Astrocyte (in vitro differentiated cells and primary cell): ENCODE results near the gene VIPR2. TPM values are rescaled to one million over a fixed set of nuclear protein-coding genes. Genes with fewer than 3 reads are reported as not detected.
"Not testable (repeated sequence)": the region's sequence is repeated elsewhere in the genome, so short reads cannot be mapped to it uniquely, and the experiment has no call there.

Experiments used
- DNase-seq: peaks from one replicate; pipeline ENCODE4 v3.0.0-alpha.2; 2010; ENCODE audit warnings: low read depth
- FAIRE-seq: peaks from 2 replicates; lab custom pipeline; 2011; peaks lifted over from hg19 to GRCh38; lab: Jason Lieb, UNC
- H2AFZ ChIP-seq: 2 replicates; pipeline ENCODE4 v1.6.0; 2012; ENCODE audit warnings: low read depth, low read length, inconsistent platforms
- H3K27ac ChIP-seq: 2 replicates; pipeline ENCODE4 v1.5.1; 2011; ENCODE audit warnings: low read depth, low read length, inconsistent platforms
- H3K27me3 ChIP-seq: 2 replicates; pipeline ENCODE4 v1.6.0; 2011; ENCODE audit warnings: low read length, inconsistent platforms; ENCODE audit not compliant: insufficient read depth
- H3K36me3 ChIP-seq: 2 replicates; pipeline ENCODE4 v1.5.1; 2011; ENCODE audit warnings: low read length, inconsistent platforms; ENCODE audit not compliant: insufficient read depth
- H3K4me1 ChIP-seq: 2 replicates; pipeline ENCODE4 v1.5.1; 2011; ENCODE audit warnings: low read length, inconsistent platforms; ENCODE audit not compliant: insufficient read depth
- H3K4me2 ChIP-seq: 2 replicates; pipeline ENCODE4 v1.6.0; 2012; ENCODE audit warnings: low read length, inconsistent platforms
- H3K4me3 ChIP-seq: 2 replicates; pipeline ENCODE4 v1.5.1; 2011; ENCODE audit warnings: low read depth, mild to moderate bottlenecking, low read length, inconsistent platforms; ENCODE audit not compliant: insufficient read depth
- H3K79me2 ChIP-seq: 2 replicates; pipeline ENCODE4 v1.6.0; 2012; ENCODE audit warnings: mild to moderate bottlenecking, low read length, inconsistent platforms; ENCODE audit not compliant: insufficient read depth
- H3K9ac ChIP-seq: 2 replicates; pipeline ENCODE4 v1.6.0; 2012; ENCODE audit warnings: mild to moderate bottlenecking, low read length, inconsistent platforms
- H3K9me3 ChIP-seq: 2 replicates; pipeline ENCODE4 v1.5.1; 2012; ENCODE audit warnings: low read depth, mild to moderate bottlenecking, low read length, inconsistent platforms; ENCODE audit not compliant: insufficient read depth
- H4K20me1 ChIP-seq: 2 replicates; pipeline ENCODE4 v1.6.0; 2012; ENCODE audit warnings: low read length, inconsistent platforms; ENCODE audit not compliant: insufficient read depth
- H3K27ac Mint-ChIP-seq: one replicate; pipeline ENCODE4 v1.8.0; 2021; ENCODE audit warnings: mild to moderate bottlenecking, mixed read lengths; ENCODE audit not compliant: unreplicated experiment
- H3K27me3 Mint-ChIP-seq: one replicate; pipeline ENCODE4 v1.8.0; 2021; ENCODE audit warnings: low read depth, mixed read lengths; ENCODE audit not compliant: unreplicated experiment
- H3K36me3 Mint-ChIP-seq: one replicate; pipeline ENCODE4 v1.8.0; 2021; ENCODE audit warnings: low read depth, mixed read lengths; ENCODE audit not compliant: unreplicated experiment
- H3K4me1 Mint-ChIP-seq: one replicate; pipeline ENCODE4 v1.8.0; 2021; ENCODE audit warnings: low read depth, mixed read lengths; ENCODE audit not compliant: unreplicated experiment
- H3K4me3 Mint-ChIP-seq: one replicate; pipeline ENCODE4 v1.8.0; 2021; ENCODE audit warnings: mild to moderate bottlenecking, moderate library complexity, mixed read lengths; ENCODE audit not compliant: unreplicated experiment
- H3K9me3 Mint-ChIP-seq: one replicate; pipeline ENCODE4 v1.8.0; 2021; ENCODE audit warnings: mild to moderate bottlenecking, mixed read lengths; ENCODE audit not compliant: unreplicated experiment
- EZH2 ChIP-seq: IDR thresholded peaks from 2 replicates; pipeline ENCODE4 v1.6.1; 2012; ENCODE audit warnings: mild to moderate bottlenecking, low read length, inconsistent platforms; ENCODE audit not compliant: insufficient read depth
- total RNA-seq: library from RNA; stranded (reverse); gene quantifications from 2 replicates; pipeline ENCODE4 v1.2.1, GENCODE V29; 2021
- TF ChIP-seq, protein P1 (sequence below): IDR thresholded peaks from 2 replicates; pipeline ENCODE4 v1.5.1; 2011; ENCODE audit warnings: low read depth, mild to moderate bottlenecking, inconsistent platforms, low read length, moderate library complexity; ENCODE audit not compliant: insufficient read depth

The VIPR2 gene
- total RNA-seq, 1 donor from 2014 or later = 0.68 TPM

- FAIRE-seq (no peak), DNase-seq (no peak)
- Histone ChIP-seq H3K27me3 (peaks cover 6% of the 10 kb centered on the region), H3K4me2 (no peak overlapping the region), H3K4me1 (no peaks in the 10 kb centered on the region), H3K9me3 (peaks cover 20% of the 10 kb centered on the region), H4K20me1 (no peaks in the 10 kb centered on the region), H3K79me2 (no peaks in the 10 kb centered on the region), H3K9ac (no peak overlapping the region), H3K4me3 (no peak overlapping the region), H3K36me3 (no peaks in the 10 kb centered on the region), H2AFZ (no peak overlapping the region), H3K27ac (no peak overlapping the region)
- H3K27ac Mint-ChIP-seq = no peak overlapping the region
- peaks cover 20% of the 10 kb centered on the region for H3K27me3 Mint-ChIP-seq
- peaks cover 6% of the 10 kb centered on the region for H3K9me3 Mint-ChIP-seq
- H3K4me1 Mint-ChIP-seq = no peaks in the 10 kb centered on the region
- no peaks in the 10 kb centered on the region for H3K36me3 Mint-ChIP-seq
- TF ChIP-seq, protein P1, sequence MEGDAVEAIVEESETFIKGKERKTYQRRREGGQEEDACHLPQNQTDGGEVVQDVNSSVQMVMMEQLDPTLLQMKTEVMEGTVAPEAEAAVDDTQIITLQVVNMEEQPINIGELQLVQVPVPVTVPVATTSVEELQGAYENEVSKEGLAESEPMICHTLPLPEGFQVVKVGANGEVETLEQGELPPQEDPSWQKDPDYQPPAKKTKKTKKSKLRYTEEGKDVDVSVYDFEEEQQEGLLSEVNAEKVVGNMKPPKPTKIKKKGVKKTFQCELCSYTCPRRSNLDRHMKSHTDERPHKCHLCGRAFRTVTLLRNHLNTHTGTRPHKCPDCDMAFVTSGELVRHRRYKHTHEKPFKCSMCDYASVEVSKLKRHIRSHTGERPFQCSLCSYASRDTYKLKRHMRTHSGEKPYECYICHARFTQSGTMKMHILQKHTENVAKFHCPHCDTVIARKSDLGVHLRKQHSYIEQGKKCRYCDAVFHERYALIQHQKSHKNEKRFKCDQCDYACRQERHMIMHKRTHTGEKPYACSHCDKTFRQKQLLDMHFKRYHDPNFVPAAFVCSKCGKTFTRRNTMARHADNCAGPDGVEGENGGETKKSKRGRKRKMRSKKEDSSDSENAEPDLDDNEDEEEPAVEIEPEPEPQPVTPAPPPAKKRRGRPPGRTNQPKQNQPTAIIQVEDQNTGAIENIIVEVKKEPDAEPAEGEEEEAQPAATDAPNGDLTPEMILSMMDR = no peak
- TF ChIP-seq EZH2 = no peak
- no peak overlapping the region for H3K4me3 Mint-ChIP-seq
Observed at GRCh38 chr7:158988302-158988862, 156.3 kb downstream of the VIPR2 start.

DNA sequence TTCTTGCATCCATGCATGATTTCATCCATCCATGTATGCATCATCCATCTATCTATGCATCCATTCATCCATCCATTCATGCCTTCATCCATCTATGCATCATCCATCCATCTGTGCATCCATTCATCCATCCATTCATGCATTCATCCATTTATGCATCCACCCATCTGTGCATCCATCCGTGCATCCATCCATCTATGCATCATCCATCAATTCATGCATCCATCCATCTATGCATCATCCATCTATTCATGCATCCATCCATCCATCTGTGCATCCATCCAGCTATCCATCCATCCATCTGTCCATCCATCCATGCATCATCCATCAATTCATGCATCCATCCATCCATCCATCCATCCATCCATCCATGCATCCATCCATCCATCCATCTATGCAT lies 157.0 kb downstream of the VIPR2 start:
- no peaks in the 10 kb centered on the region for H3K36me3 Mint-ChIP-seq
- no peak overlapping the region for H3K4me3 Mint-ChIP-seq
- Histone ChIP-seq H3K4me2 (no peak overlapping the region), H4K20me1 (no peaks in the 10 kb centered on the region), H3K79me2 (no peaks in the 10 kb centered on the region), H3K4me1 (no peaks in the 10 kb centered on the region), H3K27me3 (no peaks in the 10 kb centered on the region), H3K27ac (no peak overlapping the region), H3K36me3 (no peaks in the 10 kb centered on the region), H3K4me3 (no peak overlapping the region), H3K9ac (no peak overlapping the region), H2AFZ (no peak overlapping the region), H3K9me3 (peaks cover 20% of the 10 kb centered on the region)
- peaks cover 14% of the 10 kb centered on the region for H3K27me3 Mint-ChIP-seq
- peaks cover 6% of the 10 kb centered on the region for H3K9me3 Mint-ChIP-seq
- no peak overlapping the region for H3K27ac Mint-ChIP-seq
- TF ChIP-seq EZH2 = no peak
- TF ChIP-seq, protein P1 = no peak
- H3K4me1 Mint-ChIP-seq = no peaks in the 10 kb centered on the region
- DNase-seq = no peak
- no peak for FAIRE-seq

DNA sequence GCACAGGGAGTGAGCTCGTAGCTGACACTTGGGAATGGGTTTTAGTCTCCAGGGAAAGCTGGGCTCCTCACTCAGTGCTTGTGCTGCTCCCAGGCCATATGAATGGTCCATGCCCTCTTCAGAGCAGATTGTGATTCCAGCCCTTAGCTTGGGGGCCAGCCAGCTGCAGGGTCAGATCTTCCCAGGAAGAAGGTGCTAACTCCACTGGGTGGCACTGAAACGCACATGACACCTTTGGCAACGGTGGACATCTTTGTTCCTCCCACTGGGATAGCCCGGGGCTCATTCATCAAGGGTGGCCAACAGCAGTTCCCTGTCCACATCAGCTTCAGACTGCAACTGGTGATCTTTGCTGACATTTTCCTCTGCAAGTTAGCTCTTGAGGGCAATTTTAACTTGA lies 159.1 kb downstream of the VIPR2 start:
- no peaks in the 10 kb centered on the region for H3K36me3 ChIP-seq
- TF ChIP-seq, protein P1 = no peak
- H2AFZ ChIP-seq = no peak overlapping the region
- no peak overlapping the region for H3K4me3 ChIP-seq
- no peak overlapping the region for H3K4me2 ChIP-seq
- Mint-ChIP-seq H3K4me1 (no peaks in the 10 kb centered on the region), H3K27me3 (peaks cover 5% of the 10 kb centered on the region), H3K9me3 (peaks cover 16% of the 10 kb centered on the region), H3K36me3 (no peaks in the 10 kb centered on the region), H3K27ac (no peak overlapping the region), H3K4me3 (no peak overlapping the region)
- DNase-seq (no peak), FAIRE-seq (no peak)
- H3K4me1 ChIP-seq = no peaks in the 10 kb centered on the region
- H3K27me3 ChIP-seq = no peaks in the 10 kb centered on the region
- H4K20me1 ChIP-seq = no peaks in the 10 kb centered on the region
- H3K79me2 ChIP-seq = no peaks in the 10 kb centered on the region
- H3K9ac ChIP-seq = no peak overlapping the region
- peaks cover 36% of the 10 kb centered on the region for H3K9me3 ChIP-seq
- no peak overlapping the region for H3K27ac ChIP-seq

DNA sequence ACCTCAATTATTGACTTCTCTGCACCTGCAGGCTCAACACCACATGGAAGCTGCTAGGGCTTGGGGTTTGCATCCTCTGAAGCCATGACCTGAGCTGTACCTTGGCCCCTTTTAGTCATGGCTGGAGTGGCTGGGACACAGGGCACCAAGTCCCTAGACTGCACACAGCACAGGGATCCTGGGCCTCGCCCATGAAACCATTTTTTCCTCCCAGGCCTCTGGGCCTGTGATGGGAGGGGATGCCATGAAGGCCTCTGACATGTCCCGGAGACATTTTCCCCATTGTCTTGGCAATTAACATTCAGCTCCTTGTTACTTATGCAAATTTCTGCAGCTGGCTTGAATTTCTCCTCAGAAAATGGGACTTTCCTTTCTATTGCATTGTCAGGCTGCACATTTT lies 160.7 kb downstream of the VIPR2 start:
- not testable (repeated sequence) for H3K27ac Mint-ChIP-seq, H3K36me3 Mint-ChIP-seq, H3K4me1 ChIP-seq, H4K20me1 ChIP-seq, H3K4me2 ChIP-seq, H3K27me3 ChIP-seq, H3K79me2 ChIP-seq, H3K9ac ChIP-seq, H3K4me3 ChIP-seq, H3K27ac ChIP-seq, H3K4me1 Mint-ChIP-seq, H2AFZ ChIP-seq, H3K27me3 Mint-ChIP-seq, FAIRE-seq, H3K36me3 ChIP-seq, H3K4me3 Mint-ChIP-seq, DNase-seq
- peaks cover 24% of the 10 kb centered on the region for H3K9me3 Mint-ChIP-seq
- H3K9me3 ChIP-seq = peaks cover 36% of the 10 kb centered on the region
